ENCODE measurements around the gene PKD1L1. TPM values are rescaled to one million over a fixed set of nuclear protein-coding genes. Genes with fewer than 3 reads are reported as not detected.

Gene PKD1L1
- total RNA-seq, 1 experiment from 2014 or later: 0.17 TPM

GRCh38 chr7:47803025-47803424 is 145.2 kb downstream of the PKD1L1 start:
- no peak overlapping the region for H3K27ac ChIP-seq (ENCODE audit: insufficient read length, low read depth, low read length)
- no peak overlapping the region for H3K23ac ChIP-seq (ENCODE audit: insufficient read length, low read depth, low read length)
- H3K4me1 ChIP-seq (ENCODE audit: insufficient read depth, low read length): no peaks in the 10 kb centered on the region
- no CpG with 5 or more reads among the region's 6 CpGs for WGBS (ENCODE audit: extremely low coverage, insufficient read length, low lambda C conversion rate)
- H3K4me2 ChIP-seq (ENCODE audit: insufficient read depth, insufficient read length, low read length): no peak overlapping the region
- H2BK12ac ChIP-seq (ENCODE audit: insufficient read length, low read depth, low read length): no peak overlapping the region
- H3T11ph ChIP-seq (ENCODE audit: low read length): no peak overlapping the region
- no peaks in the 10 kb centered on the region for H3K9me3 ChIP-seq (ENCODE audit: control insufficient read depth, low read depth, low read length)
- Mint-ChIP-seq H3K27ac (no peak overlapping the region), H3K4me1 (no peaks in the 10 kb centered on the region), H3K9me3 (no peaks in the 10 kb centered on the region), H3K36me3 (ENCODE audit: insufficient read depth in 1 of 3, low read depth in 3 of 3) (no peaks in the 10 kb centered on the region), H3K4me3 (no peak overlapping the region), H3K27me3 (ENCODE audit: low read depth) (peaks cover 3% of the 10 kb centered on the region)
- no peak overlapping the region for H3K9ac ChIP-seq (ENCODE audit: extremely low read depth, insufficient read length, low read length)
- H3K14ac ChIP-seq (ENCODE audit: insufficient read depth, low read length): no peak overlapping the region
- no peak overlapping the region for H2BK15ac ChIP-seq (ENCODE audit: low read depth, low read length)
- H2BK5ac ChIP-seq (ENCODE audit: insufficient read length, low read length): no peak overlapping the region
- no peaks in the 10 kb centered on the region for H3K79me1 ChIP-seq (ENCODE audit: insufficient read depth, low read depth, low read length, poor library complexity, severe bottlenecking)
- no peak overlapping the region for H4K8ac ChIP-seq (replicated peaks; ENCODE audit: insufficient read length, low read depth, low read length)
- no peaks in the 10 kb centered on the region for H3K27me3 ChIP-seq (ENCODE audit: insufficient read depth, low read length)
- H4K91ac ChIP-seq (ENCODE audit: insufficient read length, low read depth, low read length): no peak overlapping the region
- H2AFZ ChIP-seq (ENCODE audit: low read length): no peak overlapping the region
- H3K18ac ChIP-seq (ENCODE audit: insufficient read length, low read depth, low read length): no peak overlapping the region
- no peak overlapping the region for H3K4ac ChIP-seq (ENCODE audit: low read depth, low read length)
- H4K20me1 ChIP-seq (ENCODE audit: control insufficient read depth, insufficient read depth, insufficient read length): no peaks in the 10 kb centered on the region
- no peak for TF ChIP-seq CTCF (conservative IDR thresholded peaks at IDR 0.05)
- no peak for DNase-seq
- no peaks in the 10 kb centered on the region for H3K79me2 ChIP-seq (ENCODE audit: insufficient read depth, low read length)
- no peak overlapping the region for H2BK120ac ChIP-seq (ENCODE audit: low read depth, low read length, poor library complexity, severe bottlenecking)
- H3K56ac ChIP-seq (ENCODE audit: insufficient read length, low read depth, low read length): no peak overlapping the region
- H2BK20ac ChIP-seq (ENCODE audit: low read depth, low read length, poor library complexity, severe bottlenecking): no peak overlapping the region
- no peak overlapping the region for H2AK5ac ChIP-seq (ENCODE audit: insufficient read length, low read length)
- no peaks in the 10 kb centered on the region for H3K23me2 ChIP-seq (ENCODE audit: insufficient read length, low read depth, low read length, poor library complexity, severe bottlenecking)
- no peak overlapping the region for H4K5ac ChIP-seq (ENCODE audit: insufficient read length, low read depth, low read length)
